ENCODE measurements around the gene ZNF260. TPM values are rescaled to one million over a fixed set of nuclear protein-coding genes. Genes with fewer than 3 reads are reported as not detected.

Gene ZNF260
- total and polyA plus RNA-seq, 2 of the 13 experiments (the other 11 are each of a cell fraction or from before 2014, with no cell fraction given) = 2.8 to 10.5 TPM

DNA sequence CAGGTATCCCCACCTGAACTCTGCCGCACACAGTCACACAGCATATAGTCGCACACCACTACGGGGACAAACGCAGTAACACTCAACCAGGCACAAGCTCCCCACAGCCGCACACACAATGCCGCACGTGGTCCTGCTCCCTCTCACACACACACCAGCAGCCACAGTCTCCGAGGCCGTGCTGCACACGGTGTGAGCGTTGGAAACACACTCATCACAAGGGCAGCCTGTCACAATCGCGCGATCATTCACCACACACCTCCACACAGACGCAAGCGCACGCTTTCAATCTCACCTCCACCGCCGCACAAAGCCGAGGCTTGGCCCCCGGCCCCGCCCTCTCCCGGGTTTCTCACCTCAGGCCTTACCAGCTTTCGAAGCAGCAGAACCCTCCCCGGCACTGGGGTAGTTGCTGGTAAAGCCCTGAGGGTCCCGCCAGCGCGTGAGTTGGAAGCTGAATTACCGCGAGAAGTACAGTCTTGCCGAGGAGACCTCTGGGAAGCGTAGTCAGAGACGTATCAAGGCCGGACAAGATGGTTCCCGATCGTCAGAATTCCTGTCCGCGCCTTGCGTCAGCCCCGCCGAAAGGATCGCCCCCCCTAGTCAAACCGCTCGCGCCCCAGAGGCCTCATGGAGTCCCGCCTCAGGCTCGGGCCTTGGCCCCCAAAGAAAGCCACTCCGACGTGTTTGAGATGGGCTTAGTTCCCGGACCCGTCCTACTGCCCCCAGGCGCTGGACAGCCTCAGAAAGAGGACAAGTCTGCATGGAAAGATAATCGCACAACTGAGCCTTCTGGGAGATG is 38.8 kb downstream of the ZNF260 start, which contains the start of gene ZNF566 (continued):
- TF ChIP-seq, protein P1, sequence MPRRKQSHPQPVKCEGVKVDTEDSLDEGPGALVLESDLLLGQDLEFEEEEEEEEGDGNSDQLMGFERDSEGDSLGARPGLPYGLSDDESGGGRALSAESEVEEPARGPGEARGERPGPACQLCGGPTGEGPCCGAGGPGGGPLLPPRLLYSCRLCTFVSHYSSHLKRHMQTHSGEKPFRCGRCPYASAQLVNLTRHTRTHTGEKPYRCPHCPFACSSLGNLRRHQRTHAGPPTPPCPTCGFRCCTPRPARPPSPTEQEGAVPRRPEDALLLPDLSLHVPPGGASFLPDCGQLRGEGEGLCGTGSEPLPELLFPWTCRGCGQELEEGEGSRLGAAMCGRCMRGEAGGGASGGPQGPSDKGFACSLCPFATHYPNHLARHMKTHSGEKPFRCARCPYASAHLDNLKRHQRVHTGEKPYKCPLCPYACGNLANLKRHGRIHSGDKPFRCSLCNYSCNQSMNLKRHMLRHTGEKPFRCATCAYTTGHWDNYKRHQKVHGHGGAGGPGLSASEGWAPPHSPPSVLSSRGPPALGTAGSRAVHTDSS (CRISPR knock-in tag; conservative IDR thresholded peaks at IDR 0.05) = no peak
- TF ChIP-seq GFI1 (CRISPR knock-in tag; IDR thresholded peaks at IDR 0.05; ENCODE audit: borderline replicate concordance) (no peak), ZNF20 (CRISPR knock-in tag; IDR thresholded peaks at IDR 0.05) (0 out of 2 replicates have a peak, but pooled peaks have one; percentile 80), KLF6 (CRISPR knock-in tag; IDR thresholded peaks at IDR 0.05) (peak; percentile 87), CHCHD3 (CRISPR knock-in tag; IDR thresholded peaks at IDR 0.05) (no peak), SMAD3 (CRISPR knock-in tag; IDR thresholded peaks at IDR 0.05) (peak; percentile 53; the same call in 1 of the 2 replicates), MEIS2 (CRISPR knock-in tag; IDR thresholded peaks at IDR 0.05) (no peak), KDM2A (CRISPR knock-in tag; IDR thresholded peaks at IDR 0.05; ENCODE audit: borderline replicate concordance, low read depth) (peak; percentile 63; the same call in 1 of the 2 replicates), ZNF781 (CRISPR knock-in tag; IDR thresholded peaks at IDR 0.05; ENCODE audit: borderline replicate concordance, not compliant biosample characterization) (peak; percentile 78), GTF3A (CRISPR knock-in tag; conservative IDR thresholded peaks at IDR 0.05) (no peak), ZNF564 (CRISPR knock-in tag; IDR thresholded peaks at IDR 0.05) (no peak), ZNF230 (CRISPR knock-in tag; IDR thresholded peaks at IDR 0.05) (0 out of 2 replicates have a peak, but pooled peaks have one; percentile 29), SMARCC2 (IDR thresholded peaks at IDR 0.05) (no peak), SUZ12 (IDR thresholded peaks at IDR 0.05; ENCODE audit: low read depth, low read length) (peak; percentile 47; the same call in 1 of the 2 replicates), MEIS1 (CRISPR knock-in tag; IDR thresholded peaks at IDR 0.05; ENCODE audit: borderline replicate concordance) (peak; percentile 18; the same call in 1 of the 2 replicates), RFXAP (CRISPR knock-in tag; IDR thresholded peaks at IDR 0.05; ENCODE audit: borderline replicate concordance) (no peak), SIN3A (IDR thresholded peaks at IDR 0.05; ENCODE audit: borderline replicate concordance, low read depth, low read length) (no peak; the same call in 1 of the 2 replicates), ZSCAN30 (CRISPR knock-in tag; IDR thresholded peaks at IDR 0.05) (no peak), ZNF501 (CRISPR knock-in tag; IDR thresholded peaks at IDR 0.05) (peak; percentile 77), ZMAT3 (CRISPR knock-in tag; conservative IDR thresholded peaks at IDR 0.05) (no peak)
- TF ChIP-seq, protein P2, sequence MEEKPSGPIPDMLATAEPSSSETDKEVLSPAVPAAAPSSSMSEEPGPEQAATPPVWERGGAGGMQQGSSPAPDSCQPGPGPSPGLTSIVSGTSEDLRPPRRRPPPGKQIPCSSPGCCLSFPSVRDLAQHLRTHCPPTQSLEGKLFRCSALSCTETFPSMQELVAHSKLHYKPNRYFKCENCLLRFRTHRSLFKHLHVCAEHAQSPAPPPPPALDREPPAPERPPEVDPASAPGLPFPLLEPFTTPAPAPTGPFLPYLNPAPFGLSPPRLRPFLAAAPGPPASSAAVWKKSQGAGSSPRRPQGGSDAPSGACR (CRISPR knock-in tag; IDR thresholded peaks at IDR 0.05) = peak; percentile 97
- TF ChIP-seq, protein P3, sequence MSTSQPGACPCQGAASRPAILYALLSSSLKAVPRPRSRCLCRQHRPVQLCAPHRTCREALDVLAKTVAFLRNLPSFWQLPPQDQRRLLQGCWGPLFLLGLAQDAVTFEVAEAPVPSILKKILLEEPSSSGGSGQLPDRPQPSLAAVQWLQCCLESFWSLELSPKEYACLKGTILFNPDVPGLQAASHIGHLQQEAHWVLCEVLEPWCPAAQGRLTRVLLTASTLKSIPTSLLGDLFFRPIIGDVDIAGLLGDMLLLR (CRISPR knock-in tag; IDR thresholded peaks at IDR 0.05) = no peak
- TF ChIP-seq, protein P4, sequence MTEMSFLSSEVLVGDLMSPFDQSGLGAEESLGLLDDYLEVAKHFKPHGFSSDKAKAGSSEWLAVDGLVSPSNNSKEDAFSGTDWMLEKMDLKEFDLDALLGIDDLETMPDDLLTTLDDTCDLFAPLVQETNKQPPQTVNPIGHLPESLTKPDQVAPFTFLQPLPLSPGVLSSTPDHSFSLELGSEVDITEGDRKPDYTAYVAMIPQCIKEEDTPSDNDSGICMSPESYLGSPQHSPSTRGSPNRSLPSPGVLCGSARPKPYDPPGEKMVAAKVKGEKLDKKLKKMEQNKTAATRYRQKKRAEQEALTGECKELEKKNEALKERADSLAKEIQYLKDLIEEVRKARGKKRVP (CRISPR knock-in tag; IDR thresholded peaks at IDR 0.05) = peak in 1 of 2 experiments; percentile 97; a peak in 2 of 4 replicates

Measured in HepG2 (cell line).